Muscle of leg (tissue), 11 donors: ENCODE measurements around the gene GSTM1. TPM values are rescaled to one million over a fixed set of nuclear protein-coding genes. Genes with fewer than 3 reads are reported as not detected.
"Not testable (repeated sequence)": the region's sequence is repeated elsewhere in the genome, so short reads cannot be mapped to it uniquely, and the experiment has no call there.

Experiments
- DNase-seq: peaks from one replicate; pipeline ENCODE4 v3.0.0; 2013
- H3K27ac ChIP-seq: one replicate; pipeline ENCODE4 v1.5.1; 2013; ENCODE audit warnings: mild to moderate bottlenecking, low read length, control low read depth
- H3K27me3 ChIP-seq: one replicate; pipeline ENCODE4 v1.6.1; 2013; ENCODE audit warnings: low read length; ENCODE audit not compliant: control insufficient read depth, insufficient read depth
- H3K36me3 ChIP-seq: one replicate; pipeline ENCODE4 v1.6.1; 2013; ENCODE audit warnings: low read length; ENCODE audit not compliant: control insufficient read depth, insufficient read depth
- H3K4me1 ChIP-seq: one replicate; pipeline ENCODE4 v1.6.1; 2013; ENCODE audit warnings: low read length; ENCODE audit not compliant: control insufficient read depth, insufficient read depth
- H3K4me3 ChIP-seq: one replicate; pipeline ENCODE4 v1.5.1; 2013; ENCODE audit warnings: low read length, control low read depth
- H3K9me3 ChIP-seq: replicated peaks from 2 replicates; pipeline ENCODE4 v1.6.1; 2013; ENCODE audit warnings: low read depth, low read length; ENCODE audit not compliant: control insufficient read depth
- WGBS: methylation state at CpG from one replicate; pipeline ENCODE4 v1.1.5; 2013; ENCODE audit warnings: missing lambda C conversion rate; ENCODE audit not compliant: insufficient coverage; 5-methylcytosine and 5-hydroxymethylcytosine counted together
- polyA plus RNA-seq, 8 donors: library from polyadenylated mRNA; unstranded; fragments of 120-200 nt; gene quantifications; one replicate each; pipeline versions ENCODE4 v1.2.1 to v1.2.3, GENCODE V29; 2013; ENCODE audit warnings: inconsistent platforms in 1 of 8, low replicate concordance in 1 of 8; ENCODE audit not compliant: insufficient read length in 8 of 8, insufficient read depth in 1 of 8
- total RNA-seq: library from RNA; stranded (reverse); fragments of 120-200 nt; gene quantifications from one replicate; pipeline ENCODE4 v1.2.4, GENCODE V29; 2013

Gene GSTM1
- total and polyA plus RNA-seq, 9 donors, result 0.50 to 70.2 (median 15.3) TPM

- no peak overlapping the region for H3K4me3 ChIP-seq
- no peaks in the 10 kb centered on the region for H3K9me3 ChIP-seq
- H3K27me3 ChIP-seq, result no peaks in the 10 kb centered on the region
- no CpG with 5 or more reads among the region's 2 CpGs for WGBS
- H3K27ac ChIP-seq, result no peak overlapping the region
- peaks cover 38% of the 10 kb centered on the region for H3K36me3 ChIP-seq
- peaks cover 16% of the 10 kb centered on the region for H3K4me1 ChIP-seq
- DNase-seq, result no peak
These were observed 28.5 kb upstream of the GSTM1 start for GRCh38 chr1:109659145-109659544.

GRCh38 chr1:109659997-109660690 lies 27.5 kb upstream of the GSTM1 start:
- peaks cover 38% of the 10 kb centered on the region for H3K36me3 ChIP-seq
- H3K4me3 ChIP-seq, result no peak overlapping the region
- no peaks in the 10 kb centered on the region for H3K9me3 ChIP-seq
- no peaks in the 10 kb centered on the region for H3K27me3 ChIP-seq
- H3K4me1 ChIP-seq, result peaks cover 14% of the 10 kb centered on the region
- whole genome bisulfite sequencing, result 51% methylated on average over 2 of the region's 5 CpGs
- H3K27ac ChIP-seq, result no peak overlapping the region
- no peak for DNase-seq

GRCh38 chr1:109660691-109661026 lies 27.0 kb upstream of the GSTM1 start:
- H3K4me1 ChIP-seq, H3K27ac ChIP-seq, H3K27me3 ChIP-seq, H3K4me3 ChIP-seq, H3K9me3 ChIP-seq, DNase-seq: not testable (repeated sequence)
- peaks cover 38% of the 10 kb centered on the region for H3K36me3 ChIP-seq
- no CpG with 5 or more reads among the region's 4 CpGs for WGBS

GRCh38 chr1:109661391-109661790 lies 26.2 kb upstream of the GSTM1 start:
- H3K27ac ChIP-seq, result no peak overlapping the region
- peaks cover 38% of the 10 kb centered on the region for H3K36me3 ChIP-seq
- DNase-seq, result no peak
- H3K4me3 ChIP-seq, result no peak overlapping the region
- peaks cover 8% of the 10 kb centered on the region for H3K4me1 ChIP-seq
- 69% methylated on average over 2 of the region's 2 CpGs for WGBS
- H3K27me3 ChIP-seq, result no peaks in the 10 kb centered on the region
- no peaks in the 10 kb centered on the region for H3K9me3 ChIP-seq

- Histone ChIP-seq H3K4me3 (no peak overlapping the region), H3K9me3 (no peaks in the 10 kb centered on the region), H3K27ac (no peak overlapping the region), H3K36me3 (peaks cover 20% of the 10 kb centered on the region), H3K27me3 (no peaks in the 10 kb centered on the region), H3K4me1 (peaks cover 13% of the 10 kb centered on the region)
- no CpG with 5 or more reads among the region's 1 CpG for WGBS
- DNase-seq, result no peak
These were observed 22.9 kb upstream of the GSTM1 start for GRCh38 chr1:109664671-109665070.

GRCh38 chr1:109667452-109668122 lies 20.0 kb upstream of the GSTM1 start, which contains the start of gene GSTM2:
TSS of gene GSTM2 (plus strand) at chr1:109668057. CDS start at chr1:109668116, 59 bp downstream.
- Histone ChIP-seq H3K27ac (peak within 1 kb of the TSS; percentile 47), H3K36me3 (peaks cover 20% of the 10 kb centered on the region), H3K9me3 (no peaks in the 10 kb centered on the region), H3K4me1 (peaks cover 13% of the 10 kb centered on the region), H3K4me3 (peak within 1 kb of the TSS; percentile 51), H3K27me3 (no peaks in the 10 kb centered on the region)
- peak; percentile 97 for DNase-seq
- WGBS, result 0% methylated on average over 14 of the region's 22 CpGs

- DNase-seq, result peak; percentile 31
- peak overlapping the region; percentile 18 for H3K27ac ChIP-seq
These were observed 19.4 kb upstream of the GSTM1 start for GRCh38 chr1:109668123-109668775.

GRCh38 chr1:109669246-109669948 lies 18.2 kb upstream of the GSTM1 start:
- WGBS, result 86% methylated on average over 19 of the region's 22 CpGs
- peaks cover 13% of the 10 kb centered on the region for H3K4me1 ChIP-seq

More at GRCh38 chr1:109668123-109668775, 19.4 kb upstream of the GSTM1 start:
- Histone ChIP-seq H3K4me3 (peak overlapping the region; percentile 51), H3K4me1 (peaks cover 13% of the 10 kb centered on the region), H3K9me3 (no peaks in the 10 kb centered on the region), H3K36me3 (peaks cover 23% of the 10 kb centered on the region), H3K27me3 (no peaks in the 10 kb centered on the region)
- WGBS, result 6% methylated on average over 10 of the region's 26 CpGs

GRCh38 chr1:109669949-109670302 lies 17.7 kb upstream of the GSTM1 start:
- H3K27ac ChIP-seq, H3K27me3 ChIP-seq, H3K9me3 ChIP-seq, DNase-seq, H3K4me3 ChIP-seq: not testable (repeated sequence)
- Histone ChIP-seq H3K4me1 (peaks cover 13% of the 10 kb centered on the region), H3K36me3 (peaks cover 25% of the 10 kb centered on the region)
- WGBS, result 100% methylated on average over 1 of the region's 5 CpGs

More at GRCh38 chr1:109669246-109669948, 18.2 kb upstream of the GSTM1 start:
- DNase-seq, result no peak
- peaks cover 25% of the 10 kb centered on the region for H3K36me3 ChIP-seq
- H3K27me3 ChIP-seq, result no peaks in the 10 kb centered on the region
- H3K27ac ChIP-seq, result peak overlapping the region; percentile 7
- H3K4me3 ChIP-seq, result no peak overlapping the region
- no peaks in the 10 kb centered on the region for H3K9me3 ChIP-seq

GRCh38 chr1:109671067-109671466 lies 16.6 kb upstream of the GSTM1 start:
- Histone ChIP-seq H3K4me1 (peaks cover 13% of the 10 kb centered on the region), H3K27ac (no peak overlapping the region), H3K4me3 (no peak overlapping the region), H3K9me3 (no peaks in the 10 kb centered on the region), H3K27me3 (no peaks in the 10 kb centered on the region), H3K36me3 (peaks cover 25% of the 10 kb centered on the region)
- WGBS, result 77% methylated on average over 3 of the region's 5 CpGs
- DNase-seq, result no peak
